K562 (cell line): ENCODE data around the gene BAZ2A. TPM values are rescaled to one million over a fixed set of nuclear protein-coding genes. Genes with fewer than 3 reads are reported as not detected.

ENCODE experiments used
- BACH1 ChIP-seq: fragments of 200-800 bp; sonication (Bioruptor generic); IDR thresholded peaks from 2 replicates; pipeline ENCODE4 v1.6.1; 2016; ENCODE audit warnings: missing genetic modification characterization, missing compliant biosample characterization
- CBFA2T3 ChIP-seq: fragments of 450-650 bp; IDR thresholded peaks from 2 replicates; pipeline ENCODE4 v1.6.1; 2017
- CTBP1 ChIP-seq: fragments of 450-650 bp; IDR thresholded peaks from 2 replicates; pipeline ENCODE4 v1.6.1; 2016; ENCODE audit warnings: borderline replicate concordance
- FOXM1 ChIP-seq, 2 experiments: fragments of 450-650 bp in 1 of 2; sonication (generic) in 1 of 2; formaldehyde crosslinking in 1 of 2; IDR thresholded peaks; 2 replicates each; pipeline versions ENCODE4 v1.6.1 to v1.9.0; 2017 to 2022; ENCODE audit warnings: low read depth in 2 of 2, mild to moderate bottlenecking in 2 of 2, missing genetic modification reagents in 1 of 2, moderate library complexity in 1 of 2
- ILF3 ChIP-seq: fragments of 450-650 bp; IDR thresholded peaks from 2 replicates; pipeline ENCODE4 v1.6.1; 2018; ENCODE audit warnings: antibody characterized with exemption, mild to moderate bottlenecking, moderate library complexity, borderline replicate concordance
- JUNB ChIP-seq: fragments of 450-650 bp; formaldehyde crosslinking; conservative IDR thresholded peaks from 2 replicates; pipeline ENCODE4 v1.4.0; 2020; ENCODE audit warnings: mild to moderate bottlenecking
- MCM2 ChIP-seq: fragments of 450-650 bp; IDR thresholded peaks from 2 replicates; pipeline ENCODE4 v1.6.1; 2017; ENCODE audit warnings: low read depth, mild to moderate bottlenecking
- NR2C2 ChIP-seq, 2 experiments: fragments of 200-800 bp in 1 of 2; sonication (Bioruptor generic) in 1 of 2; sonication (generic) in 1 of 2; formaldehyde crosslinking in 1 of 2; IDR thresholded peaks; 2 replicates each; pipeline versions ENCODE4 v1.6.1 to v1.8.0; 2016 to 2022; ENCODE audit warnings: mild to moderate bottlenecking in 1 of 2, missing compliant biosample characterization in 1 of 2, missing genetic modification characterization in 1 of 2, missing genetic modification reagents in 1 of 2
- RAD51 ChIP-seq: fragments of 450-650 bp; IDR thresholded peaks from 2 replicates; pipeline ENCODE4 v1.7.1; 2016; ENCODE audit warnings: low read depth, mild to moderate bottlenecking, borderline replicate concordance
- SIN3A ChIP-seq, 2 experiments: fragments of 150-350 bp in 1 of 2; IDR thresholded peaks; 2 replicates each; pipeline ENCODE4 v1.6.1; 2011 to 2016; ENCODE audit warnings: borderline replicate concordance in 2 of 2, low read depth in 2 of 2, low read length in 2 of 2, mild to moderate bottlenecking in 2 of 2, moderate library complexity in 2 of 2; ENCODE audit not compliant: control insufficient read depth in 1 of 2
- SPI1 ChIP-seq: IDR thresholded peaks from 2 replicates; pipeline ENCODE4 v1.6.1; 2011; ENCODE audit warnings: low read depth, low read length, control low read depth, borderline replicate concordance
- SRSF7 ChIP-seq: fragments of 200-400 bp; formaldehyde crosslinking; optimal IDR thresholded peaks from 2 replicates; pipeline ENCODE3; 2017; ENCODE audit warnings: mild to moderate bottlenecking, low read depth, low read length
- XRCC5 ChIP-seq: fragments of 200-400 bp; formaldehyde crosslinking; IDR thresholded peaks from 2 replicates; pipeline ENCODE4 v1.6.1; 2017; ENCODE audit warnings: low read depth, mild to moderate bottlenecking, low read length
- ZFP30 ChIP-seq: fragments of 250-450 bp; sonication (Bioruptor Pico); IDR thresholded peaks from 2 replicates; pipeline ENCODE4 v1.8.0; 2022; ENCODE audit warnings: moderate library complexity, mild to moderate bottlenecking, inconsistent platforms, borderline replicate concordance
- ZNF175 ChIP-seq: fragments of 200-800 bp; sonication (Bioruptor generic); IDR thresholded peaks from 2 replicates; pipeline ENCODE4 v1.6.1; 2016; ENCODE audit warnings: low read depth, mild to moderate bottlenecking, missing genetic modification characterization, missing compliant biosample characterization
- ZNF384 ChIP-seq: IDR thresholded peaks from 2 replicates; pipeline ENCODE4 v1.6.1; 2012; ENCODE audit warnings: low read depth, low read length, improper control_type of control experiment
- ZNF668 ChIP-seq: fragments of 250-450 bp; sonication (Bioruptor Pico); IDR thresholded peaks from 2 replicates; pipeline ENCODE4 v1.8.0; 2022; ENCODE audit warnings: mild to moderate bottlenecking, inconsistent platforms
- ZNF717 ChIP-seq: fragments of 250-450 bp; sonication (Bioruptor Pico); IDR thresholded peaks from 2 replicates; pipeline ENCODE4 v1.5.0; 2021
- polyA plus RNA-seq, 8 experiments: library from polyadenylated mRNA; depleted of rRNA in 4 of 8; stranded (reverse) in 5 of 8; unstranded in 3 of 8; fragments of >200 nt; fragmentation: Nextera tagmentation in 2 of 8; fragmentation: Illumina TruSeq in 1 of 8; extraction: Ambion mirVana in 2 of 8; extraction: Trizol in 1 of 8; gene quantifications; 2 replicates each; pipeline versions ENCODE4 v1.2.1 to v1.2.3, GENCODE V29; 2011 to 2014; ENCODE audit warnings: inconsistent platforms in 1 of 8, missing spikeins in 1 of 8
- total RNA-seq, 7 experiments: library from RNA; depleted of rRNA in 6 of 7; stranded (reverse); fragments of >200 nt in 6 of 7; fragmentation: Illumina TruSeq in 2 of 7; extraction: Trizol in 2 of 7; gene quantifications; 2 replicates each; pipeline versions ENCODE4 v1.2.1 to v1.2.3, GENCODE V29; 2011 to 2021; ENCODE audit warnings: low replicate concordance in 1 of 7
- TF ChIP-seq, protein P1 (sequence below): fragments of 450-650 bp; IDR thresholded peaks from 2 replicates; pipeline ENCODE4 v1.6.1; 2016; ENCODE audit warnings: antibody characterized with exemption
- TF ChIP-seq, protein P2 (sequence below): fragments of 150-350 bp; conservative IDR thresholded peaks from 2 replicates; pipeline ENCODE4 v1.6.1; 2014; ENCODE audit warnings: low read length

Gene BAZ2A
- total and polyA plus RNA-seq, 9 of the 15 experiments (the other 6 are each of a cell fraction or from before 2014, with no cell fraction given): 4.5 to 86.4 (median 26.2) TPM

DNA sequence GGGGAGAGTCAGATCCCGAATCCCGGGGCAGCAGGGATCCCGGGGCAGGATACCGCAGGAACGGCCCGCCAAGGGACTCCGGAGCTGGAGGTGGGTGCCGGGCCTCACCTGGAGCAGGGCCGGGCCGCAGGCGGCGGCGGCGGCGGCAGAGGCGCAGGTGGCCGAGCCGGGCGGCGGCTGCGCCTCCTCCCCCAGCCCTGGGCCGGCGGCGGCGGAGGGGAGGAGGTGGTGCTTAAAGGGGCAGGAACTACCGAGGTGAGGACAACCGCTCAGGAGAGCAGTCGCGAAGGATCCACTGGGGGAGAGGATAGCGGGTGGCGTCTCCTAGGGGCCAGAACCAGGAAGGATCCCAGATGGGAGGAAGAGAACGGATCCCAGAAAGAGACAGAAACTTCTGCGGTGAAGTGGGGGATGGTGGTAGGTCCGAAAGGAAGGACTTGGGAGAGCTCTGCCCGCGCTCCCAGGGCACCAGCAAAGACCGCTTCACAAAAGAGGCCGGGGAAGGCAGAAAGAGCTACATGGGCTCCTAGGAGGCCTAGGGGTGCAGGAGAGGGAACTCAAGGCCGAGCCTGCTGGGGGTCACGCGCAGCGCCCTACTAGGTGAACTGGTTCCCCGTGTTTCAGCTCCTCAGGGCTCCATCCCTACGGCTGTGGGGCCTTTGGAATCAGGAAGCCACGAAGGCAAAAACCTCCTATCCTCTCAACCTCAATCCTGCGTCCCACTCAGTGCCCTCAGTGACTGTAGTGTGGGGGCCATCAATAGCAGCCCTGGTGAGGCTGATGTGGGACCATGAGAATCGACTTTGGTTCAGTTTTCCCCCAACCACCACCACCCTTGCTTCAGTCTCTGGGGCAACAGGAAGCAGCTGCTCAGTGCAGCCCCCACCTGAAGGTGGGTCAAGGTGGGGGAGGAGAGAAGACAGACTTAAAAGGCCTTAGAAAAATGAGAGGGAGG lies 5.0 kb upstream of the BAZ2A start (continued):
- TF ChIP-seq RAD51 (no peak), CTBP1 (peak; percentile 81), ZNF717 (CRISPR knock-in tag) (no peak), SPI1 (peak; percentile 32; the same call in 1 of the 2 replicates), NR2C2 (CRISPR knock-in tag; IDR thresholded peaks at IDR 0.05) (no peak), NR2C2 (tag; IDR thresholded peaks at IDR 0.05) (no peak), BACH1 (tag) (no peak), ZNF175 (CRISPR knock-in tag) (no peak), ILF3 (no peak), MCM2 (no peak), XRCC5 (no peak), CBFA2T3 (no peak), JUNB (CRISPR knock-in tag) (no peak), FOXM1 (IDR thresholded peaks at IDR 0.05; ENCODE audit: low read depth) (no peak), FOXM1 (CRISPR knock-in tag; IDR thresholded peaks at IDR 0.05; ENCODE audit: low read depth) (no peak), ZNF384 (0 out of 2 replicates have a peak, but pooled peaks have one; percentile 24), ZFP30 (CRISPR knock-in tag) (no peak), SIN3A (IDR thresholded peaks at IDR 0.05; ENCODE audit: borderline replicate concordance in 2 of 2, control insufficient read depth in 1 of 2, low read depth in 2 of 2, low read length in 2 of 2) (peak; percentile 51 to 74; a peak in 2 of 4 replicates), ZNF668 (CRISPR knock-in tag) (no peak), SRSF7 (no peak)
- TF ChIP-seq, protein P1, sequence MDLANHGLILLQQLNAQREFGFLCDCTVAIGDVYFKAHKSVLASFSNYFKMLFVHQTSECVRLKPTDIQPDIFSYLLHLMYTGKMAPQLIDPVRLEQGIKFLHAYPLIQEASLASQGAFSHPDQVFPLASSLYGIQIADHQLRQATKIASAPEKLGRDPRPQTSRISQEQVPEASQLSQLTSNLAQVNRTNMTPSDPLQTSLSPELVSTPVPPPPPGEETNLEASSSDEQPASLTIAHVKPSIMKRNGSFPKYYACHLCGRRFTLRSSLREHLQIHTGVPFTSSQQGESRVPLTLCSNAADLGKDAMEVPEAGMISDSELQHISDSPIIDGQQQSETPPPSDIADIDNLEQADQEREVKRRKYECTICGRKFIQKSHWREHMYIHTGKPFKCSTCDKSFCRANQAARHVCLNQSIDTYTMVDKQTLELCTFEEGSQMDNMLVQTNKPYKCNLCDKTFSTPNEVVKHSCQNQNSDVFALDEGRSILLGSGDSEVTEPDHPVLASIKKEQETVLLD: peak; percentile 24; the same call in 1 of the 2 replicates
- TF ChIP-seq, protein P2, sequence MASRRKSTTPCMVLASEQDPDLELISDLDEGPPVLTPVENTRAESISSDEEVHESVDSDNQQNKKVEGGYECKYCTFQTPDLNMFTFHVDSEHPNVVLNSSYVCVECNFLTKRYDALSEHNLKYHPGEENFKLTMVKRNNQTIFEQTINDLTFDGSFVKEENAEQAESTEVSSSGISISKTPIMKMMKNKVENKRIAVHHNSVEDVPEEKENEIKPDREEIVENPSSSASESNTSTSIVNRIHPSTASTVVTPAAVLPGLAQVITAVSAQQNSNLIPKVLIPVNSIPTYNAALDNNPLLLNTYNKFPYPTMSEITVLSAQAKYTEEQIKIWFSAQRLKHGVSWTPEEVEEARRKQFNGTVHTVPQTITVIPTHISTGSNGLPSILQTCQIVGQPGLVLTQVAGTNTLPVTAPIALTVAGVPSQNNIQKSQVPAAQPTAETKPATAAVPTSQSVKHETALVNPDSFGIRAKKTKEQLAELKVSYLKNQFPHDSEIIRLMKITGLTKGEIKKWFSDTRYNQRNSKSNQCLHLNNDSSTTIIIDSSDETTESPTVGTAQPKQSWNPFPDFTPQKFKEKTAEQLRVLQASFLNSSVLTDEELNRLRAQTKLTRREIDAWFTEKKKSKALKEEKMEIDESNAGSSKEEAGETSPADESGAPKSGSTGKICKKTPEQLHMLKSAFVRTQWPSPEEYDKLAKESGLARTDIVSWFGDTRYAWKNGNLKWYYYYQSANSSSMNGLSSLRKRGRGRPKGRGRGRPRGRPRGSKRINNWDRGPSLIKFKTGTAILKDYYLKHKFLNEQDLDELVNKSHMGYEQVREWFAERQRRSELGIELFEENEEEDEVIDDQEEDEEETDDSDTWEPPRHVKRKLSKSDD: no peak
